ENCODE data around the gene GALNS. TPM values are rescaled to one million over a fixed set of nuclear protein-coding genes. Genes with fewer than 3 reads are reported as not detected.
"Not testable (repeated sequence)": the region's sequence is repeated elsewhere in the genome, so short reads cannot be mapped to it uniquely, and the experiment has no call there.

Gene GALNS
- polyA plus RNA-seq, 3 donors, result 17.6 to 27.3 (median 26.8) TPM

- no peak for DNase-seq (ENCODE audit: extremely low read depth in 1 of 11, low read depth in 9 of 11, low spot score in 4 of 11)
Observed at GRCh38 chr16:88827727-88828126, 29.0 kb downstream of the GALNS start.

- DNase-seq (ENCODE audit: extremely low read depth in 1 of 11, low read depth in 9 of 11, low spot score in 4 of 11), result no peak
Observed at GRCh38 chr16:88826070-88826840, 30.5 kb downstream of the GALNS start.

- DNase-seq (ENCODE audit: extremely low read depth in 1 of 11, low read depth in 9 of 11, low spot score in 4 of 11), result no peak
Observed at GRCh38 chr16:88825146-88825545, 31.6 kb downstream of the GALNS start.

- DNase-seq (ENCODE audit: extremely low read depth in 1 of 11, low read depth in 9 of 11, low spot score in 4 of 11), result no peak
Observed at GRCh38 chr16:88824256-88825077, 32.3 kb downstream of the GALNS start.

- DNase-seq (ENCODE audit: extremely low read depth in 1 of 11, low read depth in 9 of 11, low spot score in 4 of 11), result not testable (repeated sequence)
Observed at GRCh38 chr16:88823646-88824045, 33.1 kb downstream of the GALNS start.

GRCh38 chr16:88822281-88823040 lies 34.3 kb downstream of the GALNS start:
- DNase-seq (ENCODE audit: extremely low read depth in 1 of 11, low read depth in 9 of 11, low spot score in 4 of 11), result no peak

- no peak for DNase-seq (ENCODE audit: extremely low read depth in 1 of 11, low read depth in 9 of 11, low spot score in 4 of 11)
Observed at GRCh38 chr16:88821168-88821850, 35.4 kb downstream of the GALNS start.

- no peak for DNase-seq (ENCODE audit: extremely low read depth in 1 of 11, low read depth in 9 of 11, low spot score in 4 of 11)
Observed at GRCh38 chr16:88820385-88821025, 36.2 kb downstream of the GALNS start.

GRCh38 chr16:88819126-88819525 lies 37.6 kb downstream of the GALNS start:
- no peak for DNase-seq (ENCODE audit: extremely low read depth in 1 of 11, low read depth in 9 of 11, low spot score in 4 of 11)

- DNase-seq (ENCODE audit: extremely low read depth in 1 of 11, low read depth in 9 of 11, low spot score in 4 of 11), result no peak
Observed at GRCh38 chr16:88818575-88818874, 38.2 kb downstream of the GALNS start.

GRCh38 chr16:88817785-88818574 lies 38.8 kb downstream of the GALNS start:
- no peak for DNase-seq (ENCODE audit: extremely low read depth in 1 of 11, low read depth in 9 of 11, low spot score in 4 of 11)

- DNase-seq (ENCODE audit: extremely low read depth in 1 of 11, low read depth in 9 of 11, low spot score in 4 of 11), result no peak
Observed at GRCh38 chr16:88816736-88817535, 39.8 kb downstream of the GALNS start.

GRCh38 chr16:88815901-88816589 lies 40.7 kb downstream of the GALNS start:
- DNase-seq (ENCODE audit: extremely low read depth in 1 of 11, low read depth in 9 of 11, low spot score in 4 of 11), result peak in 1 of 11 donors; percentile 34

GRCh38 chr16:88815227-88815626 lies 41.5 kb downstream of the GALNS start:
- DNase-seq (ENCODE audit: extremely low read depth in 1 of 11, low read depth in 9 of 11, low spot score in 4 of 11), result no peak

- no peak for DNase-seq (ENCODE audit: extremely low read depth in 1 of 11, low read depth in 9 of 11, low spot score in 4 of 11)
Observed at GRCh38 chr16:88814144-88814502, 42.6 kb downstream of the GALNS start.

- DNase-seq (ENCODE audit: extremely low read depth in 1 of 11, low read depth in 9 of 11, low spot score in 4 of 11), result no peak
Observed at GRCh38 chr16:88813269-88814143, 43.2 kb downstream of the GALNS start.

Data from renal cortex interstitium (tissue), 11 donors.